ENCODE measurements around the gene RNF111.

DNA sequence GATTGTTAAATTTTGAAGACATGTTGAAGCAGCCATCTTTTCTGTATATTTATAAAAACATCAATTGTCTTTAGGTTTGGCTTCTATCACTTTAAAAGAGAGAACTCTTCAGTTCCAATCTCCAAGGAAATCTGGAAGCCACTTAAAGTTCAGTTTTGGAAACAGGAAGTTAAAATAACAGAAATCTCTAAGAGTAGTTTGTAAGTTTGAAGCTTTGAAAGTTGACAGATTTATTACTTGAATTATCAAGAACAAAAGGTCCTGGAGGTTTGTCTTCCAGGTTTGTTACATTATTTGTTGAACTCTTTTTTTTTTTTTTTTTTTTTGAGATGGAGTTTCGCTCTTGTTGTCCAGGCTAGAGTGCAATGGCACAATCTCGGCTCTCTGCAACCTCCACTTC lies 30.0 kb downstream of the RNF111 start:
- TF ChIP-seq CTCF (IDR thresholded peaks at IDR 0.05) = no peak
- no peak for TF ChIP-seq POLR2A (IDR thresholded peaks at IDR 0.05)
